Measurements from ENCODE around the gene SORCS3.

SORCS3 gene

GRCh38 chr10:104766341-104766740 is 125.3 kb downstream of the SORCS3 start:
- Histone ChIP-seq H3K36me3 (ENCODE audit: insufficient read depth, low read length) (no peaks in the 10 kb centered on the region), H3K27ac (no peak overlapping the region), H3K9me3 (ENCODE audit: low read depth, low read length) (no peaks in the 10 kb centered on the region), H3K4me3 (no peak overlapping the region), H3K9ac (ENCODE audit: insufficient read length) (no peak overlapping the region)
- no peak for TF ChIP-seq EZH2 (IDR thresholded peaks at IDR 0.05)
- no peak for TF ChIP-seq POLR2AphosphoS5 (IDR thresholded peaks at IDR 0.05; ENCODE audit: borderline replicate concordance, low read depth, low read length)
- no peak for TF ChIP-seq FOXP2 (optimal IDR thresholded peaks at IDR 0.05; ENCODE audit: control extremely low read depth, extremely low read length, insufficient read depth)
- DNase-seq (ENCODE audit: low read depth, low spot score) = no peak

- Histone ChIP-seq H3K27ac (no peak overlapping the region), H3K9me3 (ENCODE audit: low read depth, low read length) (no peaks in the 10 kb centered on the region), H3K9ac (ENCODE audit: insufficient read length) (no peak overlapping the region), H3K36me3 (ENCODE audit: insufficient read depth, low read length) (no peaks in the 10 kb centered on the region), H3K4me3 (no peak overlapping the region)
- DNase-seq (ENCODE audit: low read depth, low spot score) = no peak
- TF ChIP-seq EZH2 (IDR thresholded peaks at IDR 0.05) (no peak), POLR2AphosphoS5 (IDR thresholded peaks at IDR 0.05; ENCODE audit: borderline replicate concordance, low read depth, low read length) (no peak), FOXP2 (optimal IDR thresholded peaks at IDR 0.05; ENCODE audit: control extremely low read depth, extremely low read length, insufficient read depth) (no peak)
Measured at GRCh38 chr10:104767282-104767681, 126.2 kb downstream of the SORCS3 start.

GRCh38 chr10:104767745-104768144 is 126.7 kb downstream of the SORCS3 start:
- DNase-seq (ENCODE audit: low read depth, low spot score) = no peak
- TF ChIP-seq POLR2AphosphoS5 (IDR thresholded peaks at IDR 0.05; ENCODE audit: borderline replicate concordance, low read depth, low read length) = no peak
- TF ChIP-seq EZH2 (IDR thresholded peaks at IDR 0.05) = no peak
- no peaks in the 10 kb centered on the region for H3K9me3 ChIP-seq (ENCODE audit: low read depth, low read length)

GRCh38 chr10:104773105-104773504 is 132.0 kb downstream of the SORCS3 start:
- Histone ChIP-seq H3K9me3 (ENCODE audit: low read depth, low read length) (no peaks in the 10 kb centered on the region), H3K9ac (ENCODE audit: insufficient read length) (no peak overlapping the region), H3K4me3 (no peak overlapping the region), H3K36me3 (ENCODE audit: insufficient read depth, low read length) (no peaks in the 10 kb centered on the region), H3K27ac (no peak overlapping the region)
- DNase-seq (ENCODE audit: low read depth, low spot score) = no peak
- TF ChIP-seq POLR2AphosphoS5 (IDR thresholded peaks at IDR 0.05; ENCODE audit: borderline replicate concordance, low read depth, low read length) (no peak), EZH2 (IDR thresholded peaks at IDR 0.05) (no peak), FOXP2 (optimal IDR thresholded peaks at IDR 0.05; ENCODE audit: control extremely low read depth, extremely low read length, insufficient read depth) (no peak)

More at GRCh38 chr10:104767745-104768144, 126.7 kb downstream of the SORCS3 start:
- Histone ChIP-seq H3K27ac (no peak overlapping the region), H3K4me3 (no peak overlapping the region), H3K36me3 (ENCODE audit: insufficient read depth, low read length) (no peaks in the 10 kb centered on the region), H3K9ac (ENCODE audit: insufficient read length) (no peak overlapping the region)

- TF ChIP-seq EZH2 (IDR thresholded peaks at IDR 0.05) = no peak
- TF ChIP-seq POLR2AphosphoS5 (IDR thresholded peaks at IDR 0.05; ENCODE audit: borderline replicate concordance, low read depth, low read length) = no peak
- no peak for TF ChIP-seq FOXP2 (optimal IDR thresholded peaks at IDR 0.05; ENCODE audit: control extremely low read depth, extremely low read length, insufficient read depth)
- H3K4me3 ChIP-seq = no peak overlapping the region
Measured at GRCh38 chr10:104774234-104774633, 133.1 kb downstream of the SORCS3 start.

GRCh38 chr10:104777086-104777799 is 136.2 kb downstream of the SORCS3 start:
- Histone ChIP-seq H3K9ac (ENCODE audit: insufficient read length) (no peak overlapping the region), H3K4me3 (no peak overlapping the region), H3K27ac (no peak overlapping the region), H3K9me3 (ENCODE audit: low read depth, low read length) (no peaks in the 10 kb centered on the region), H3K36me3 (ENCODE audit: insufficient read depth, low read length) (no peaks in the 10 kb centered on the region)
- no peak for DNase-seq (ENCODE audit: low read depth, low spot score)
- TF ChIP-seq EZH2 (IDR thresholded peaks at IDR 0.05) (no peak), POLR2AphosphoS5 (IDR thresholded peaks at IDR 0.05; ENCODE audit: borderline replicate concordance, low read depth, low read length) (no peak), FOXP2 (optimal IDR thresholded peaks at IDR 0.05; ENCODE audit: control extremely low read depth, extremely low read length, insufficient read depth) (no peak)

More at GRCh38 chr10:104774234-104774633, 133.1 kb downstream of the SORCS3 start:
- Histone ChIP-seq H3K36me3 (ENCODE audit: insufficient read depth, low read length) (no peaks in the 10 kb centered on the region), H3K9ac (ENCODE audit: insufficient read length) (no peak overlapping the region), H3K27ac (no peak overlapping the region), H3K9me3 (ENCODE audit: low read depth, low read length) (no peaks in the 10 kb centered on the region)
- DNase-seq (ENCODE audit: low read depth, low spot score) = no peak

GRCh38 chr10:104778371-104778770 is 137.3 kb downstream of the SORCS3 start:
- Histone ChIP-seq H3K36me3 (ENCODE audit: insufficient read depth, low read length) (no peaks in the 10 kb centered on the region), H3K9ac (ENCODE audit: insufficient read length) (no peak overlapping the region), H3K4me3 (no peak overlapping the region), H3K27ac (no peak overlapping the region), H3K9me3 (ENCODE audit: low read depth, low read length) (no peaks in the 10 kb centered on the region)
- TF ChIP-seq POLR2AphosphoS5 (IDR thresholded peaks at IDR 0.05; ENCODE audit: borderline replicate concordance, low read depth, low read length) = no peak
- TF ChIP-seq EZH2 (IDR thresholded peaks at IDR 0.05) = no peak
- TF ChIP-seq FOXP2 (optimal IDR thresholded peaks at IDR 0.05; ENCODE audit: control extremely low read depth, extremely low read length, insufficient read depth) = no peak
- DNase-seq (ENCODE audit: low read depth, low spot score) = no peak

GRCh38 chr10:104779701-104780100 is 138.6 kb downstream of the SORCS3 start:
- H3K36me3 ChIP-seq (ENCODE audit: insufficient read depth, low read length) = no peaks in the 10 kb centered on the region
- no peak overlapping the region for H3K9ac ChIP-seq (ENCODE audit: insufficient read length)
- no peak overlapping the region for H3K4me3 ChIP-seq
- no peaks in the 10 kb centered on the region for H3K9me3 ChIP-seq (ENCODE audit: low read depth, low read length)
- DNase-seq (ENCODE audit: low read depth, low spot score) = no peak
- TF ChIP-seq POLR2AphosphoS5 (IDR thresholded peaks at IDR 0.05; ENCODE audit: borderline replicate concordance, low read depth, low read length) = no peak
- no peak for TF ChIP-seq FOXP2 (optimal IDR thresholded peaks at IDR 0.05; ENCODE audit: control extremely low read depth, extremely low read length, insufficient read depth)
- TF ChIP-seq EZH2 (IDR thresholded peaks at IDR 0.05) = no peak
- no peak overlapping the region for H3K27ac ChIP-seq

- TF ChIP-seq FOXP2 (optimal IDR thresholded peaks at IDR 0.05; ENCODE audit: control extremely low read depth, extremely low read length, insufficient read depth) (no peak), POLR2AphosphoS5 (IDR thresholded peaks at IDR 0.05; ENCODE audit: borderline replicate concordance, low read depth, low read length) (no peak), EZH2 (IDR thresholded peaks at IDR 0.05) (no peak)
- H3K27ac ChIP-seq = no peak overlapping the region
- H3K9me3 ChIP-seq (ENCODE audit: low read depth, low read length) = no peaks in the 10 kb centered on the region
- no peak for DNase-seq (ENCODE audit: low read depth, low spot score)
- no peak overlapping the region for H3K9ac ChIP-seq (ENCODE audit: insufficient read length)
- H3K4me3 ChIP-seq = no peak overlapping the region
- H3K36me3 ChIP-seq (ENCODE audit: insufficient read depth, low read length) = no peaks in the 10 kb centered on the region
Measured at GRCh38 chr10:104780165-104780564, 139.1 kb downstream of the SORCS3 start.
